SK-N-MC (cell line): Measurements from ENCODE around the gene MAN1B1.

Experiments used
- EZH2 ChIP-seq: fragments of 200-600 bp; sonication (generic); IDR thresholded peaks from one replicate; pipeline ENCODE4 v1.6.1; 2017; ENCODE audit warnings: antibody characterized with exemption
- FOXP2 ChIP-seq: optimal IDR thresholded peaks from 2 replicates; pipeline ENCODE3; 2011; ENCODE audit warnings: mild to moderate bottlenecking, moderate library complexity; ENCODE audit not compliant: insufficient read depth; ENCODE audit errors: extremely low read length, control extremely low read depth
- POLR2AphosphoS5 ChIP-seq: IDR thresholded peaks from 2 replicates; pipeline ENCODE4 v1.6.1; 2012; ENCODE audit warnings: mild to moderate bottlenecking, low read depth, low read length, borderline replicate concordance

GRCh38 chr9:137068539-137069507 is 18.0 kb upstream of the MAN1B1 start:
- TF ChIP-seq POLR2AphosphoS5 (no peak), EZH2 (no peak), FOXP2 (no peak)
